ENCODE results near the gene CHD9NB.

DNA sequence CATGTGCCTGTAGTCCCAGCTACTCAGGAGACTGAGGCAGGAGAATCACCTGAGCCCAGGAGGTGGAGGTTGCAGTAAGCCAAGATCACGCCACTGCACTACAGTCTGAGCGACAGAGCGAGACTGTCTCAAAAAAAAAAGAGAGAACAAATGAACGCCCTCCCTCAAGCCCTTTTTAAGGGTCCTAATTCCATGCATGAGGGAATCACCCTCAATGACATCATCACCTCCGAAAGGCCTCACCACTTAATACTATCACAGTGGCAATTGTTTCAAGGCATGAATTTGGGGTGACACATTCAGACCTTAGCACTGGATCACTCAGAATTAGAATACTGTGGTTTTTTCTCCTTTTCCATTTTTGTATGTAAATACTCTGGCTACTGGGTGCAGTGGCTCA is 57.8 kb downstream of the CHD9NB start:
- TF ChIP-seq, protein P1, sequence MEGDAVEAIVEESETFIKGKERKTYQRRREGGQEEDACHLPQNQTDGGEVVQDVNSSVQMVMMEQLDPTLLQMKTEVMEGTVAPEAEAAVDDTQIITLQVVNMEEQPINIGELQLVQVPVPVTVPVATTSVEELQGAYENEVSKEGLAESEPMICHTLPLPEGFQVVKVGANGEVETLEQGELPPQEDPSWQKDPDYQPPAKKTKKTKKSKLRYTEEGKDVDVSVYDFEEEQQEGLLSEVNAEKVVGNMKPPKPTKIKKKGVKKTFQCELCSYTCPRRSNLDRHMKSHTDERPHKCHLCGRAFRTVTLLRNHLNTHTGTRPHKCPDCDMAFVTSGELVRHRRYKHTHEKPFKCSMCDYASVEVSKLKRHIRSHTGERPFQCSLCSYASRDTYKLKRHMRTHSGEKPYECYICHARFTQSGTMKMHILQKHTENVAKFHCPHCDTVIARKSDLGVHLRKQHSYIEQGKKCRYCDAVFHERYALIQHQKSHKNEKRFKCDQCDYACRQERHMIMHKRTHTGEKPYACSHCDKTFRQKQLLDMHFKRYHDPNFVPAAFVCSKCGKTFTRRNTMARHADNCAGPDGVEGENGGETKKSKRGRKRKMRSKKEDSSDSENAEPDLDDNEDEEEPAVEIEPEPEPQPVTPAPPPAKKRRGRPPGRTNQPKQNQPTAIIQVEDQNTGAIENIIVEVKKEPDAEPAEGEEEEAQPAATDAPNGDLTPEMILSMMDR (IDR thresholded peaks at IDR 0.05), result no peak
- TF ChIP-seq POLR2A (IDR thresholded peaks at IDR 0.05), result no peak
